PFSK-1 (cell line): Measurements from ENCODE around the gene OR6N1.

Experiments used
- POLR2AphosphoS5 ChIP-seq: IDR thresholded peaks from 2 replicates; pipeline ENCODE4 v1.6.1; 2012; ENCODE audit warnings: low read depth, mild to moderate bottlenecking, control low read depth, low read length, moderate library complexity
- TF ChIP-seq, protein P1 (sequence below), 2 experiments: IDR thresholded peaks; 2 replicates each; pipeline versions ENCODE4 v1.6.1 to v1.8.0; 2011 to 2012; ENCODE audit warnings: low read depth in 2 of 2, low read length in 2 of 2, control low read depth in 1 of 2, inconsistent platforms in 1 of 2, mild to moderate bottlenecking in 1 of 2, moderate library complexity in 1 of 2; ENCODE audit not compliant: insufficient read depth in 1 of 2

DNA sequence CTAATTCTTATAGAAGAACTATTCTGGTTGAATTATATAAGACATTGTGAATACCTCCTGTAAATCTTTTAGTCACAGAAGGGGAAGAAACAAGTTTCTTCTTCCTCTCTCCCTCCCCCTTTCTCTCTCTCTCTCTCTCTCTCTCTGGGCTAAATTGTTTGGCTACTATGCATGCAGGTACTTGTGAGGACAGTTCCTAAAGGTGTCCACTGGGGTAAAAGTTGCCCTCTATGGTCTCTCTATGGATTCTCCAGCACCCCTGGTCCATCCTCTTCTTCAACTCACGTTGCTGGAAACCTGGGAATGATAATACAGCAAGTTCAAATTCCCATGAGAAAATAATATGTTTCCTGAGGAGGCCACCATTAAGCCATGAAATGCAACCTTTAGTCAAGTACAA is 57.2 kb downstream of the OR6N1 start:
- TF ChIP-seq POLR2AphosphoS5, result no peak
- TF ChIP-seq, protein P1, sequence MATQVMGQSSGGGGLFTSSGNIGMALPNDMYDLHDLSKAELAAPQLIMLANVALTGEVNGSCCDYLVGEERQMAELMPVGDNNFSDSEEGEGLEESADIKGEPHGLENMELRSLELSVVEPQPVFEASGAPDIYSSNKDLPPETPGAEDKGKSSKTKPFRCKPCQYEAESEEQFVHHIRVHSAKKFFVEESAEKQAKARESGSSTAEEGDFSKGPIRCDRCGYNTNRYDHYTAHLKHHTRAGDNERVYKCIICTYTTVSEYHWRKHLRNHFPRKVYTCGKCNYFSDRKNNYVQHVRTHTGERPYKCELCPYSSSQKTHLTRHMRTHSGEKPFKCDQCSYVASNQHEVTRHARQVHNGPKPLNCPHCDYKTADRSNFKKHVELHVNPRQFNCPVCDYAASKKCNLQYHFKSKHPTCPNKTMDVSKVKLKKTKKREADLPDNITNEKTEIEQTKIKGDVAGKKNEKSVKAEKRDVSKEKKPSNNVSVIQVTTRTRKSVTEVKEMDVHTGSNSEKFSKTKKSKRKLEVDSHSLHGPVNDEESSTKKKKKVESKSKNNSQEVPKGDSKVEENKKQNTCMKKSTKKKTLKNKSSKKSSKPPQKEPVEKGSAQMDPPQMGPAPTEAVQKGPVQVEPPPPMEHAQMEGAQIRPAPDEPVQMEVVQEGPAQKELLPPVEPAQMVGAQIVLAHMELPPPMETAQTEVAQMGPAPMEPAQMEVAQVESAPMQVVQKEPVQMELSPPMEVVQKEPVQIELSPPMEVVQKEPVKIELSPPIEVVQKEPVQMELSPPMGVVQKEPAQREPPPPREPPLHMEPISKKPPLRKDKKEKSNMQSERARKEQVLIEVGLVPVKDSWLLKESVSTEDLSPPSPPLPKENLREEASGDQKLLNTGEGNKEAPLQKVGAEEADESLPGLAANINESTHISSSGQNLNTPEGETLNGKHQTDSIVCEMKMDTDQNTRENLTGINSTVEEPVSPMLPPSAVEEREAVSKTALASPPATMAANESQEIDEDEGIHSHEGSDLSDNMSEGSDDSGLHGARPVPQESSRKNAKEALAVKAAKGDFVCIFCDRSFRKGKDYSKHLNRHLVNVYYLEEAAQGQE (IDR thresholded peaks at IDR 0.05; ENCODE audit: insufficient read depth in 1 of 2, low read depth in 2 of 2, low read length in 2 of 2), result no peak
